HG03066 (cell line): Measurements from ENCODE around the gene ABCA4.
"Not testable (repeated sequence)": the region's sequence is repeated elsewhere in the genome, so short reads cannot be mapped to it uniquely, and the experiment has no call there.

Experiments
- ATAC-seq: cut with Tn5 transposase; IDR thresholded peaks from one replicate; pipeline ENCODE4 v1.9.1; 2021; ENCODE audit warnings: low read depth; ENCODE audit not compliant: unreplicated experiment

The ABCA4 gene

GRCh38 chr1:93960641-93961147 is 160.3 kb downstream of the ABCA4 start:
- no peak for ATAC-seq

DNA sequence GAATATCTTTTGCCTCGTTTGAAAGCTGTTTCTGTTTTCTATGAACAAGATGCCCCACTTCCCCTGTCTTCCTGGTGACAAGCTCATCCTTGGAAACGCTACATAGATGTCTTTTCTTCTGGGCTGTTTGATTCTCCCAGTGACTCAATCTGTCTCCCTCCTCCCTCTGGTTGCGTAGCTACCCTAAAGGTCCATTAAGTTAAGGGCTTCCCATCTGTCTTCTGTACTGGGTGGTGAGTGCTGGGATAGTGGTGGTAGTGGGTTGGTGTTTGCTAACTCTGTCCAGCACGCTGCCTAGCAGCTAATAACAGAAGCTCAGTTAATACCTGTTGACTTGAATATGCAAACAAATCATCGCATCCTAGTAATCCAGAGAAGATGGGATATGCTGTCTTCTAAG is 161.5 kb downstream of the ABCA4 start:
- no peak for ATAC-seq

DNA sequence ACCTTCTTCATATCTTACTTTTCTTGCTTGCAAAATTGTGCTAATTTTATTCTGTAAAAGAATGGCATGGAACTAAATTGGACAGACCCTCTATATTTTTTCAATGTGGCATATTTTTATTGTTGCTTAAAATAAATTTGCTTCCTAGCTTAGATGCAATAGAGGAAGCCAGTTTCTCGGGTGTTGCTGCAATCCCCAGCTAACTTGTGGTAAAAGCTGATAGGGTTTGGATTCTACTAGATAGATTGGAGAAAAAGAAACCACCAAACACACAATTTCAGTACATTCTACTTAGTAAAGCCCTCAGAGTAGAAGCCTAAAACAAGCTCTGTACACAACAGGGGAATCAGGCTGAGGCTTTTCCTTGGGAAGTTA is 162.2 kb downstream of the ABCA4 start:
- ATAC-seq = no peak

DNA sequence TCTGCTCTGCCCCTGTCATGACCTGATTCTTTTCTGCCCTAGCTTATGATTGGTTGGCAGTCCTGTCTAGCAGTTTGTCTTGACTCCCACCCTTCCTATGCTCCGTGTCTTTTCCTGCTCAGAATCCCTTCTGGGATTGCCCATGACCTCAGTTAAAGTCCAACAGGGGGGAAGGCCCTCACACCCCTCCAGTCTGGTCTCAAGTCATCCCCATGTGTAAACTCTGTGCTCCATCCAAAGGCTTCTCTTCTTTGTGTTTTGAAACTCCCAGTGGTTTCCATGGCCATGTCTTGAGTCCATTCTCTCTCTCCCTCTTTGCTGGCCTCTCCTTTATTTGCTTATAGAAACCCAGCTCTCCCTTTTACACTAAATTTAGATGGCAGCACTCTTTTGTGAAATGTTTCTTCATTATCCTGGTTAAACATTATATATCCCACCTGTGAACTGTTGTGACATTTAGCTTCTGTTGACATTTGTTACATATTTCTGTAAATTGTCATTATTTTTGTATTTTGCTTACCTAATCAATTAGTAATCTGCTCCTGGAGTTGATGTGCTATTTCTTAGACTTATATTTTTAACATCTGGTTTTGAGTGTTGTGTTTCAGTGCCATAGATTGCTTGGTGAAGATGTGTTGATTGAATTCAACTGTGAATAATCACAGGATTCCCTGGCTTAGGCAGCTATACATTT is 162.8 kb downstream of the ABCA4 start:
- no peak for ATAC-seq

- no peak for ATAC-seq
These were observed 165.2 kb downstream of the ABCA4 start for GRCh38 chr1:93955765-93956164.

DNA sequence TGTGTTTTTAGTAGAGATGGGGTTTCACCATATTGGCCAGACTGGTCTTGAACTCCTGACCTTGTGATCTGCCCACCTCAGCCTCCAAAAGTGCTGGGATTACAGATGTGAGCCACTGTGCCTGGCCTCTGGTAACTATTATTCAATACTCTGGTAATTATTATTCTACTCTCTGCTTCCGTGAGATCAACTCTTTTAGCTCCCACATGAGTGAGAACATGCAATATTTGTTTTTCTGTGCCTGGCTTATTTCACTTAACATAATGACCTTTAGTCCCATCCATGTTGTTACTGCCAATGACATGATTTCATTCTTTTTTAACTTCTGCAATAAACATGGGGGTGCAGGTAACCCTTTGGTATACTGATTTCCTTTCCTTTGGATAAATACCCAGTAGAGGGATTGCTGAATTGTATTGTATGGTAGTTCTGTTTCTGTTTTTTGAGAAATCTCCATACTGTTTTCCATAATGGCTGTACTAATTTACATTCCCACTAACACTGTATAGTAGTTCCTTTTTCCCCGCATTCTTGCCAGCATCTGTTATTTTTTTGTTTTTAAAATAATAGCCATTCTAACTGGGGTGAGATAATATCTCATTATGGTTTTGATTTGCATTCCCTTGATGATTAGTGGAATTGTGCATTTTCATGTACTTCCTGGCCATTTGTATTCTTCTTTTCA is 173.8 kb downstream of the ABCA4 start:
- not testable (repeated sequence) for ATAC-seq
